ENCODE data around the gene GALNT9. TPM values are rescaled to one million over a fixed set of nuclear protein-coding genes. Genes with fewer than 3 reads are reported as not detected.

GALNT9 gene
- polyA plus RNA-seq, 3 donors = not detected

- no peaks in the 10 kb centered on the region for H3K36me3 ChIP-seq (replicated peaks in 1 of 2; ENCODE audit: control insufficient read depth in 1 of 2, insufficient read depth in 2 of 2, low read length in 2 of 2)
- no peak for DNase-seq
- no peaks in the 10 kb centered on the region for H3K9me3 ChIP-seq (replicated peaks in 1 of 2; ENCODE audit: control insufficient read depth in 1 of 2, insufficient read depth in 1 of 2, low read length in 2 of 2)
- H3K4me1 Mint-ChIP-seq = no peaks in the 10 kb centered on the region
- H3K4me2 ChIP-seq (replicated peaks; ENCODE audit: extremely low read depth, low read length, poor library complexity, severe bottlenecking) = no peak overlapping the region
- no peaks in the 10 kb centered on the region for H3K36me3 Mint-ChIP-seq
- H3K4me1 ChIP-seq (ENCODE audit: control insufficient read depth in 1 of 2, insufficient read depth in 2 of 2, low read length in 2 of 2) = no peaks in the 10 kb centered on the region
- no peaks in the 10 kb centered on the region for H3K27me3 ChIP-seq (ENCODE audit: control insufficient read depth in 2 of 2, insufficient read depth in 2 of 2, low read length in 2 of 2)
- no peak overlapping the region for H3K4me3 ChIP-seq (replicated peaks in 1 of 3; ENCODE audit: low read depth in 2 of 3, low read length in 3 of 3)
- no peak for TF ChIP-seq CTCF (IDR thresholded peaks at IDR 0.05)
- H3K27me3 Mint-ChIP-seq (ENCODE audit: low read depth in 3 of 3) = peaks cover 0 to 15% (median 3%) of the 10 kb centered on the region in 3 donors
- peaks cover 0 to 2% (median 0%) of the 10 kb centered on the region in 7 donors for H3K9me3 Mint-ChIP-seq
- 84% methylated on average over 26 of the region's 26 CpGs for WGBS (ENCODE audit: insufficient coverage)
- H3K9ac ChIP-seq (ENCODE audit: insufficient read depth, low read length, poor library complexity, severe bottlenecking) = no peak overlapping the region
- H2AFZ ChIP-seq (ENCODE audit: insufficient read depth, low read depth, low read length, poor library complexity, severe bottlenecking) = no peak overlapping the region
- intact Hi-C loops (cut with micrococcal nuclease) = no loop called here
- no peak overlapping the region for H3K4me3 Mint-ChIP-seq
- no peak overlapping the region for H3K27ac Mint-ChIP-seq
- H4K20me1 ChIP-seq (ENCODE audit: insufficient read depth, low read length) = no peaks in the 10 kb centered on the region
- no peak overlapping the region for H3K27ac ChIP-seq (ENCODE audit: low read depth in 1 of 2, low read length in 2 of 2)
- H3K79me2 ChIP-seq (ENCODE audit: insufficient read depth, low read length) = no peaks in the 10 kb centered on the region
These were observed 60.7 kb downstream of the GALNT9 start for GRCh38 chr12:132268674-132269073.

- Mint-ChIP-seq H3K9me3 (peaks cover 0 to 2% (median 0%) of the 10 kb centered on the region in 7 donors), H3K36me3 (no peaks in the 10 kb centered on the region), H3K4me1 (no peaks in the 10 kb centered on the region), H3K27ac (no peak overlapping the region), H3K27me3 (ENCODE audit: low read depth in 3 of 3) (peaks cover 0 to 15% (median 2%) of the 10 kb centered on the region in 3 donors), H3K4me3 (no peak overlapping the region)
- Histone ChIP-seq H3K4me1 (ENCODE audit: control insufficient read depth in 1 of 2, insufficient read depth in 2 of 2, low read length in 2 of 2) (no peaks in the 10 kb centered on the region), H3K27ac (ENCODE audit: low read depth in 1 of 2, low read length in 2 of 2) (no peak overlapping the region), H3K9ac (ENCODE audit: insufficient read depth, low read length, poor library complexity, severe bottlenecking) (no peak overlapping the region), H3K27me3 (ENCODE audit: control insufficient read depth in 2 of 2, insufficient read depth in 2 of 2, low read length in 2 of 2) (no peaks in the 10 kb centered on the region), H3K9me3 (replicated peaks in 1 of 2; ENCODE audit: control insufficient read depth in 1 of 2, insufficient read depth in 1 of 2, low read length in 2 of 2) (no peaks in the 10 kb centered on the region), H2AFZ (ENCODE audit: insufficient read depth, low read depth, low read length, poor library complexity, severe bottlenecking) (no peak overlapping the region), H3K4me2 (replicated peaks; ENCODE audit: extremely low read depth, low read length, poor library complexity, severe bottlenecking) (no peak overlapping the region), H3K36me3 (replicated peaks in 1 of 2; ENCODE audit: control insufficient read depth in 1 of 2, insufficient read depth in 2 of 2, low read length in 2 of 2) (no peaks in the 10 kb centered on the region), H3K79me2 (ENCODE audit: insufficient read depth, low read length) (no peaks in the 10 kb centered on the region), H3K4me3 (replicated peaks in 1 of 3; ENCODE audit: low read depth in 2 of 3, low read length in 3 of 3) (no peak overlapping the region), H4K20me1 (ENCODE audit: insufficient read depth, low read length) (no peaks in the 10 kb centered on the region)
- intact Hi-C loops (cut with micrococcal nuclease) = no loop called here
- TF ChIP-seq CTCF (IDR thresholded peaks at IDR 0.05) = no peak
- DNase-seq = no peak
- 96% methylated on average over 10 of the region's 10 CpGs for WGBS (ENCODE audit: insufficient coverage)
These were observed 61.5 kb downstream of the GALNT9 start for GRCh38 chr12:132267873-132268272.
